Body of pancreas (tissue), 4 donors: ENCODE results near the gene MYL3. TPM values are rescaled to one million over a fixed set of nuclear protein-coding genes. Genes with fewer than 3 reads are reported as not detected.

Experiments used
- ATAC-seq: fragments of 150-250 bp; one replicate; pipeline ENCODE4 v1.9.1; 2016
- DNase-seq, 4 donors: peaks; one replicate each; pipeline ENCODE4 v3.0.0-alpha.2; 2019
- H3K27ac ChIP-seq, 4 donors: fragments of 200-600 bp; sonication (generic); 1 replicate in 3 of 4; 2 replicates in 1 of 4; pipeline versions ENCODE4 v1.5.1 to v1.6.1; 2016 to 2019; ENCODE audit warnings: mild to moderate bottlenecking in 1 of 4, mixed read lengths in 1 of 4, moderate library complexity in 1 of 4
- H3K27me3 ChIP-seq, 2 donors: fragments of 200-600 bp; sonication (generic); one replicate each; pipeline ENCODE4 v1.6.0; 2016; ENCODE audit warnings: mild to moderate bottlenecking in 1 of 2
- H3K36me3 ChIP-seq, 2 donors: fragments of 200-600 bp; sonication (generic); replicated peaks in 1 of 2; 2 replicates each; pipeline ENCODE4 v1.5.1; 2016; ENCODE audit warnings: low read depth in 2 of 2; ENCODE audit not compliant: insufficient read depth in 1 of 2
- H3K4me1 ChIP-seq: fragments of 200-600 bp; sonication (generic); one replicate; pipeline ENCODE4 v1.6.0; 2016
- H3K4me3 ChIP-seq, 2 donors: fragments of 200-600 bp; sonication (generic); 1 replicate in 1 of 2; 2 replicates in 1 of 2; pipeline ENCODE4 v1.5.1; 2016 to 2019
- H3K9me3 ChIP-seq, 3 donors: fragments of 200-600 bp; sonication (generic); 1 replicate in 2 of 3; 2 replicates in 1 of 3; pipeline ENCODE4 v1.5.1; 2016
- POLR2A ChIP-seq, 3 donors: fragments of 450-650 bp; IDR thresholded peaks; one replicate each; pipeline ENCODE4 v1.6.1; 2016; ENCODE audit warnings: antibody characterized with exemption in 3 of 3, mild to moderate bottlenecking in 2 of 3
- WGBS, 2 donors: methylation state at CpG; one replicate each; pipeline ENCODE4 v1.1.5; 2017; 5-methylcytosine and 5-hydroxymethylcytosine counted together
- intact Hi-C: fragments of 100-400 bp; cut with DNase I; formaldehyde crosslinking; loops from one replicate; pipeline ENCODE4 v1.15.1; 2023
- total RNA-seq, 2 donors: library from RNA; depleted of rRNA; stranded (reverse); fragments of >200 nt; gene quantifications; one replicate each; pipeline ENCODE4 v1.1.0, GENCODE V29; 2016
- TF ChIP-seq, protein P1 (sequence below), 7 experiments: fragments of 450-650 bp in 4 of 7; fragments of 200-600 bp in 3 of 7; sonication (generic) in 3 of 7; IDR thresholded peaks; one replicate each; pipeline ENCODE4 v1.5.1; 2016 to 2019; ENCODE audit warnings: antibody characterized with exemption in 7 of 7

Gene MYL3
- total RNA-seq, 2 donors from 2014 or later: 10.4 TPM; not detected in 1

- peaks cover 8% of the 10 kb centered on the region for H3K4me1 ChIP-seq
- no peak overlapping the region for H3K27ac ChIP-seq
- H3K36me3 ChIP-seq: no peaks in the 10 kb centered on the region
- TF ChIP-seq POLR2A (IDR thresholded peaks at IDR 0.05): no peak
- TF ChIP-seq, protein P1, sequence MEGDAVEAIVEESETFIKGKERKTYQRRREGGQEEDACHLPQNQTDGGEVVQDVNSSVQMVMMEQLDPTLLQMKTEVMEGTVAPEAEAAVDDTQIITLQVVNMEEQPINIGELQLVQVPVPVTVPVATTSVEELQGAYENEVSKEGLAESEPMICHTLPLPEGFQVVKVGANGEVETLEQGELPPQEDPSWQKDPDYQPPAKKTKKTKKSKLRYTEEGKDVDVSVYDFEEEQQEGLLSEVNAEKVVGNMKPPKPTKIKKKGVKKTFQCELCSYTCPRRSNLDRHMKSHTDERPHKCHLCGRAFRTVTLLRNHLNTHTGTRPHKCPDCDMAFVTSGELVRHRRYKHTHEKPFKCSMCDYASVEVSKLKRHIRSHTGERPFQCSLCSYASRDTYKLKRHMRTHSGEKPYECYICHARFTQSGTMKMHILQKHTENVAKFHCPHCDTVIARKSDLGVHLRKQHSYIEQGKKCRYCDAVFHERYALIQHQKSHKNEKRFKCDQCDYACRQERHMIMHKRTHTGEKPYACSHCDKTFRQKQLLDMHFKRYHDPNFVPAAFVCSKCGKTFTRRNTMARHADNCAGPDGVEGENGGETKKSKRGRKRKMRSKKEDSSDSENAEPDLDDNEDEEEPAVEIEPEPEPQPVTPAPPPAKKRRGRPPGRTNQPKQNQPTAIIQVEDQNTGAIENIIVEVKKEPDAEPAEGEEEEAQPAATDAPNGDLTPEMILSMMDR (IDR thresholded peaks at IDR 0.05): peak in 1 of 7 experiments; percentile 12
- no peak overlapping the region for H3K4me3 ChIP-seq
- H3K9me3 ChIP-seq: no peaks in the 10 kb centered on the region
- H3K27me3 ChIP-seq: peaks cover 0 to 5% of the 10 kb centered on the region in 2 donors
- ATAC-seq: no peak
- WGBS, 2 donors: 50 to 73% methylated on average over 11 to 15 of the region's 15 CpGs
- DNase-seq: no peak
- intact Hi-C loops: no loop called here
Observed at GRCh38 chr3:46897829-46898320, 34.6 kb upstream of the MYL3 start.

- ATAC-seq (no peak), DNase-seq (no peak)
- TF ChIP-seq POLR2A (IDR thresholded peaks at IDR 0.05): no peak
- TF ChIP-seq, protein P1 (IDR thresholded peaks at IDR 0.05): no peak
- no peak overlapping the region for H3K4me3 ChIP-seq
- no peak overlapping the region for H3K27ac ChIP-seq
- no peaks in the 10 kb centered on the region for H3K36me3 ChIP-seq
- H3K4me1 ChIP-seq: peaks cover 16% of the 10 kb centered on the region
- 89 to 96% methylated on average over 1 to 2 of the region's 2 CpGs for WGBS, 2 donors
- peaks cover 0 to 5% of the 10 kb centered on the region in 2 donors for H3K27me3 ChIP-seq
- no peaks in the 10 kb centered on the region for H3K9me3 ChIP-seq
- intact Hi-C loops: no loop called here
Observed at GRCh38 chr3:46897031-46897430, 33.8 kb upstream of the MYL3 start.

- intact Hi-C loops: no loop called here
- Histone ChIP-seq H3K9me3 (no peaks in the 10 kb centered on the region), H3K4me3 (no peak overlapping the region), H3K27me3 (peaks cover 0 to 5% of the 10 kb centered on the region in 2 donors), H3K36me3 (no peaks in the 10 kb centered on the region), H3K27ac (no peak overlapping the region), H3K4me1 (peaks cover 21% of the 10 kb centered on the region)
- no peak for TF ChIP-seq POLR2A (IDR thresholded peaks at IDR 0.05)
- DNase-seq (no peak), ATAC-seq (no peak)
- WGBS, 2 donors: 66 to 67% methylated on average over 5 of the region's 5 CpGs
Observed at GRCh38 chr3:46896386-46896785, 33.1 kb upstream of the MYL3 start.

- Histone ChIP-seq H3K36me3 (no peaks in the 10 kb centered on the region), H3K9me3 (no peaks in the 10 kb centered on the region), H3K4me3 (no peak overlapping the region), H3K4me1 (peaks cover 21% of the 10 kb centered on the region), H3K27me3 (peaks cover 0 to 5% of the 10 kb centered on the region in 2 donors), H3K27ac (no peak overlapping the region)
- DNase-seq (no peak), ATAC-seq (no peak)
- intact Hi-C loops: no loop called here
- 61 to 76% methylated on average over 4 of the region's 4 CpGs for WGBS, 2 donors
- TF ChIP-seq POLR2A (IDR thresholded peaks at IDR 0.05): no peak
- TF ChIP-seq, protein P1 (IDR thresholded peaks at IDR 0.05): no peak
Observed at GRCh38 chr3:46895761-46896160, 32.5 kb upstream of the MYL3 start.

GRCh38 chr3:46895204-46895660 is 32.0 kb upstream of the MYL3 start:
- no peak overlapping the region for H3K27ac ChIP-seq
- peaks cover 21% of the 10 kb centered on the region for H3K4me1 ChIP-seq
- peaks cover 0 to 5% of the 10 kb centered on the region in 2 donors for H3K27me3 ChIP-seq
- TF ChIP-seq, protein P1 (IDR thresholded peaks at IDR 0.05): peak; percentile 62 to 91 (median 76)
- no peak for TF ChIP-seq POLR2A (IDR thresholded peaks at IDR 0.05)
- peak; percentile 47 for ATAC-seq
- no peak overlapping the region for H3K4me3 ChIP-seq
- WGBS, 2 donors: 15 to 19% methylated on average over 5 of the region's 5 CpGs
- H3K36me3 ChIP-seq: no peaks in the 10 kb centered on the region
- DNase-seq: peak; percentile 68 to 82 (median 74)
- no peaks in the 10 kb centered on the region for H3K9me3 ChIP-seq
- intact Hi-C loops: no loop called here
